Neuronal stem cell (in vitro differentiated cells): ENCODE results near the gene ZEB2.

Experiments used
- DNase-seq: peaks from one replicate; pipeline ENCODE4 v3.0.0-alpha.2; 2013; ENCODE audit warnings: low spot score
- H2AFZ ChIP-seq: one replicate; pipeline ENCODE4 v1.6.1; 2013; ENCODE audit warnings: mild to moderate bottlenecking, low read length, inconsistent platforms
- H2AK5ac ChIP-seq: 2 replicates; pipeline ENCODE4 v1.6.1; 2013; ENCODE audit warnings: low read depth, mild to moderate bottlenecking, inconsistent platforms, low read length, moderate library complexity, mixed read lengths
- H2BK120ac ChIP-seq: 2 replicates; pipeline ENCODE4 v1.6.1; 2013; ENCODE audit warnings: low read depth, mild to moderate bottlenecking, inconsistent platforms, low read length, moderate library complexity, mixed read lengths
- H2BK12ac ChIP-seq: one replicate; pipeline ENCODE4 v1.6.1; 2013; ENCODE audit warnings: low read length, inconsistent platforms
- H2BK15ac ChIP-seq: 2 replicates; pipeline ENCODE4 v1.6.1; 2013; ENCODE audit warnings: mild to moderate bottlenecking, low read length, inconsistent platforms, mixed read lengths
- H2BK5ac ChIP-seq: one replicate; pipeline ENCODE4 v1.6.1; 2013; ENCODE audit warnings: inconsistent platforms, mild to moderate bottlenecking, low read length, moderate library complexity
- H3K14ac ChIP-seq: one replicate; pipeline ENCODE4 v1.6.1; 2013; ENCODE audit warnings: low read length, inconsistent platforms
- H3K18ac ChIP-seq: 2 replicates; pipeline ENCODE4 v1.6.1; 2013; ENCODE audit warnings: low read length, inconsistent platforms
- H3K23ac ChIP-seq: 2 replicates; pipeline ENCODE4 v1.6.1; 2013; ENCODE audit warnings: low read depth, mild to moderate bottlenecking, mixed read lengths, low read length, inconsistent platforms; ENCODE audit not compliant: poor library complexity
- H3K27ac ChIP-seq: replicated peaks from 3 replicates; pipeline ENCODE4 v1.5.1; 2013; ENCODE audit warnings: low read length, inconsistent platforms
- H3K27me3 ChIP-seq, 3 experiments: 2 replicates each; pipeline ENCODE4 v1.6.1; 2013; ENCODE audit warnings: low read length in 3 of 3, mild to moderate bottlenecking in 2 of 3, inconsistent platforms in 1 of 3, low read depth in 1 of 3, mixed read lengths in 1 of 3, moderate library complexity in 1 of 3; ENCODE audit not compliant: control insufficient read depth in 3 of 3, insufficient read depth in 3 of 3
- H3K36me3 ChIP-seq, 2 donors: replicated peaks in 1 of 2; 2 replicates each; pipeline ENCODE4 v1.6.1; 2013; ENCODE audit warnings: low read length in 2 of 2; ENCODE audit not compliant: control insufficient read depth in 2 of 2, insufficient read depth in 2 of 2
- H3K4ac ChIP-seq: 2 replicates; pipeline ENCODE4 v1.6.1; 2013; ENCODE audit warnings: inconsistent platforms, mild to moderate bottlenecking, low read length, moderate library complexity
- H3K4me1 ChIP-seq, 2 donors: 1 replicate in 1 of 2; 2 replicates in 1 of 2; pipeline ENCODE4 v1.6.1; 2013; ENCODE audit warnings: low read length in 2 of 2, low read depth in 1 of 2; ENCODE audit not compliant: control insufficient read depth in 2 of 2, insufficient read depth in 1 of 2
- H3K4me2 ChIP-seq: one replicate; pipeline ENCODE4 v1.6.1; 2013; ENCODE audit warnings: mild to moderate bottlenecking, low read length, inconsistent platforms; ENCODE audit not compliant: insufficient read depth, poor library complexity, severe bottlenecking
- H3K4me3 ChIP-seq, 2 donors: 2 replicates each; pipeline ENCODE4 v1.5.1; 2013; ENCODE audit warnings: low read length in 2 of 2, mild to moderate bottlenecking in 2 of 2, inconsistent platforms in 1 of 2, moderate library complexity in 1 of 2
- H3K79me1 ChIP-seq: one replicate; pipeline ENCODE4 v1.6.1; 2013; ENCODE audit warnings: low read depth, mild to moderate bottlenecking, inconsistent platforms, low read length, moderate library complexity
- H3K9ac ChIP-seq: one replicate; pipeline ENCODE4 v1.6.1; 2013; ENCODE audit warnings: mild to moderate bottlenecking, low read depth, low read length, inconsistent platforms; ENCODE audit not compliant: poor library complexity
- H3K9me3 ChIP-seq, 2 donors: replicated peaks in 1 of 2; 2 replicates each; pipeline versions ENCODE3 to v1.6.1; 2013; ENCODE audit warnings: low read length in 2 of 2, mild to moderate bottlenecking in 2 of 2, inconsistent platforms in 1 of 2, low read depth in 1 of 2, mixed read lengths in 1 of 2, moderate library complexity in 1 of 2; ENCODE audit not compliant: control insufficient read depth in 2 of 2, insufficient read depth in 1 of 2
- H4K8ac ChIP-seq: one replicate; pipeline ENCODE4 v1.6.1; 2013; ENCODE audit warnings: low read depth, mild to moderate bottlenecking, inconsistent platforms, low read length, moderate library complexity
- H4K91ac ChIP-seq: one replicate; pipeline ENCODE4 v1.6.1; 2013; ENCODE audit warnings: low read length, low read depth, mild to moderate bottlenecking, inconsistent platforms; ENCODE audit not compliant: poor library complexity
- WGBS, 2 donors: extraction: QIAGEN DNeasy Blood & Tissue Kit; methylation state at CpG; one replicate each; pipeline ENCODE4 v1.1.7; 2013; ENCODE audit warnings: missing lambda C conversion rate in 2 of 2, mixed read lengths in 1 of 2; ENCODE audit not compliant: insufficient read length in 2 of 2, insufficient replicate concordance in 1 of 2; ENCODE audit errors: extremely low coverage in 2 of 2; 5-methylcytosine and 5-hydroxymethylcytosine counted together

The ZEB2 gene

GRCh38 chr2:144455987-144456386, 63.9 kb downstream of the ZEB2 start:
- Histone ChIP-seq H4K8ac (no peak overlapping the region), H2BK15ac (no peak overlapping the region), H3K4me3 (no peak overlapping the region), H2AFZ (no peak overlapping the region), H3K23ac (no peak overlapping the region), H2AK5ac (no peak overlapping the region), H3K9ac (no peak overlapping the region), H3K27ac (no peak overlapping the region), H3K36me3 (peaks cover 0 to 43% of the 10 kb centered on the region in 2 donors), H3K27me3 (no peaks in the 10 kb centered on the region), H3K4ac (no peak overlapping the region), H2BK12ac (no peak overlapping the region), H3K18ac (no peak overlapping the region), H3K9me3 (no peaks in the 10 kb centered on the region), H3K79me1 (peaks cover 3% of the 10 kb centered on the region), H2BK120ac (no peak overlapping the region), H4K91ac (no peak overlapping the region), H3K14ac (no peak overlapping the region), H2BK5ac (no peak overlapping the region), H3K4me2 (no peak overlapping the region), H3K4me1 (peaks cover 19 to 78% of the 10 kb centered on the region in 2 donors)
- no peak for DNase-seq
- WGBS, 2 donors: no CpG with 5 or more reads among the region's 3 CpGs

GRCh38 chr2:144454466-144455287, 65.2 kb downstream of the ZEB2 start:
- Histone ChIP-seq H3K36me3 (peaks cover 0 to 49% of the 10 kb centered on the region in 2 donors), H3K4me2 (no peak overlapping the region), H3K27ac (peak overlapping the region; percentile 21), H4K8ac (no peak overlapping the region), H2BK15ac (no peak overlapping the region), H3K4me1 (peaks cover 16 to 65% of the 10 kb centered on the region in 2 donors), H3K23ac (no peak overlapping the region), H2AK5ac (no peak overlapping the region), H3K9me3 (no peaks in the 10 kb centered on the region), H2BK120ac (no peak overlapping the region), H3K27me3 (no peaks in the 10 kb centered on the region), H2BK5ac (no peak overlapping the region), H2BK12ac (no peak overlapping the region), H3K9ac (no peak overlapping the region), H3K14ac (no peak overlapping the region), H3K4ac (no peak overlapping the region), H3K18ac (no peak overlapping the region), H4K91ac (no peak overlapping the region), H3K4me3 (no peak overlapping the region), H3K79me1 (peaks cover 3% of the 10 kb centered on the region), H2AFZ (no peak overlapping the region)
- WGBS, 2 donors: no CpG with 5 or more reads among the region's 8 CpGs
- no peak for DNase-seq

- Histone ChIP-seq H2BK12ac (no peak overlapping the region), H2BK15ac (no peak overlapping the region), H3K4ac (no peak overlapping the region), H4K8ac (no peak overlapping the region), H3K18ac (no peak overlapping the region), H3K9me3 (no peaks in the 10 kb centered on the region), H2BK120ac (no peak overlapping the region), H3K4me1 (peaks cover 21 to 55% of the 10 kb centered on the region in 2 donors), H3K9ac (no peak overlapping the region), H3K27ac (no peak overlapping the region), H3K14ac (no peak overlapping the region), H3K27me3 (no peaks in the 10 kb centered on the region), H3K23ac (no peak overlapping the region), H3K36me3 (peaks cover 0 to 55% of the 10 kb centered on the region in 2 donors), H3K4me3 (no peak overlapping the region), H2BK5ac (no peak overlapping the region), H3K4me2 (no peak overlapping the region), H2AFZ (no peak overlapping the region), H4K91ac (no peak overlapping the region), H2AK5ac (no peak overlapping the region), H3K79me1 (peaks cover 2% of the 10 kb centered on the region)
- no peak for DNase-seq
- WGBS, 2 donors: no CpG with 5 or more reads among the region's 5 CpGs
These were observed 66.3 kb downstream of the ZEB2 start for GRCh38 chr2:144453486-144454158.

- Histone ChIP-seq H2AK5ac (no peak overlapping the region), H4K91ac (no peak overlapping the region), H3K4ac (no peak overlapping the region), H2AFZ (no peak overlapping the region), H2BK5ac (no peak overlapping the region), H3K4me2 (no peak overlapping the region), H3K14ac (no peak overlapping the region), H3K36me3 (peaks cover 0 to 59% of the 10 kb centered on the region in 2 donors), H2BK120ac (no peak overlapping the region), H3K9me3 (no peaks in the 10 kb centered on the region), H3K4me3 (no peak overlapping the region), H4K8ac (no peak overlapping the region), H3K23ac (no peak overlapping the region), H3K27ac (peak overlapping the region; percentile 50), H3K27me3 (no peaks in the 10 kb centered on the region), H2BK12ac (no peak overlapping the region), H3K18ac (no peak overlapping the region), H3K4me1 (peaks cover 21 to 48% of the 10 kb centered on the region in 2 donors), H3K9ac (no peak overlapping the region), H3K79me1 (peaks cover 4% of the 10 kb centered on the region), H2BK15ac (no peak overlapping the region)
- no peak for DNase-seq
- WGBS, 2 donors: no CpG with 5 or more reads among the region's 4 CpGs
These were observed 67.0 kb downstream of the ZEB2 start for GRCh38 chr2:144452989-144453336.
